ENCODE measurements around the gene BPIFB3.

The BPIFB3 gene

GRCh38 chr20:33063271-33063670 lies 9.6 kb downstream of the BPIFB3 start:
- Histone ChIP-seq H3K36me3 (ENCODE audit: control insufficient read depth, insufficient read depth, low read length) (no peaks in the 10 kb centered on the region), H3K4me3 (ENCODE audit: low read length) (no peak overlapping the region), H3K4me1 (ENCODE audit: control insufficient read depth, insufficient read depth, low read length) (no peaks in the 10 kb centered on the region), H3K27me3 (ENCODE audit: control insufficient read depth, insufficient read depth, low read length) (no peaks in the 10 kb centered on the region), H3K9ac (ENCODE audit: low read length) (no peak overlapping the region), H3K27ac (ENCODE audit: low read depth, low read length) (no peak overlapping the region)

GRCh38 chr20:33064572-33065287 lies 11.0 kb downstream of the BPIFB3 start:
- H3K27me3 ChIP-seq (ENCODE audit: control insufficient read depth, insufficient read depth, low read length), result no peaks in the 10 kb centered on the region
- H3K27ac ChIP-seq (ENCODE audit: low read depth, low read length), result no peak overlapping the region
- no peak overlapping the region for H3K9ac ChIP-seq (ENCODE audit: low read length)
- H3K4me1 ChIP-seq (ENCODE audit: control insufficient read depth, insufficient read depth, low read length), result no peaks in the 10 kb centered on the region
- no peak overlapping the region for H3K4me3 ChIP-seq (ENCODE audit: low read length)
- no peaks in the 10 kb centered on the region for H3K36me3 ChIP-seq (ENCODE audit: control insufficient read depth, insufficient read depth, low read length)

GRCh38 chr20:33065785-33066184 lies 12.1 kb downstream of the BPIFB3 start:
- H3K9ac ChIP-seq (ENCODE audit: low read length), result no peak overlapping the region
- H3K27me3 ChIP-seq (ENCODE audit: control insufficient read depth, insufficient read depth, low read length), result no peaks in the 10 kb centered on the region
- H3K4me1 ChIP-seq (ENCODE audit: control insufficient read depth, insufficient read depth, low read length), result no peaks in the 10 kb centered on the region
- no peaks in the 10 kb centered on the region for H3K36me3 ChIP-seq (ENCODE audit: control insufficient read depth, insufficient read depth, low read length)
- H3K27ac ChIP-seq (ENCODE audit: low read depth, low read length), result no peak overlapping the region
- H3K4me3 ChIP-seq (ENCODE audit: low read length), result no peak overlapping the region

DNA sequence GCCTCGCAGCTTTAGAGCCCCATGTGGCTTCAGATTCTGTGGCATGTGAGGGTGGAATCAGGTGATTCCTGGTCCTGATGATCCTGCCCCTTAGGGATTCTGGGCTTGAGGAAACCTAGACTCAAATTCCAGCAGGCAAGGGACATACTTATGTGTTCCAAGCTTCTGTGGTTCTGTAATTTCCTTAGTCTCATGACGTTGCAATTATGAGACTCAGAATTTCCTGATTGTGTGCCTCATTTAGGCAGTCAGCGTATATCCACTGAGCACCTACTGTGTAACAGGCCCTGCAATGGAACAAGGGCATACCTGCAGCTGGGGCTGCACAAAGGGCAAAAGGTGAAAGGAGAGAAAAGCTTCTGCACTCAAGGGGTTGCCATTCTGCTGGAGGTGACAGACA lies 14.1 kb downstream of the BPIFB3 start:
- Histone ChIP-seq H3K27ac (ENCODE audit: low read depth, low read length) (no peak overlapping the region), H3K4me3 (ENCODE audit: low read length) (no peak overlapping the region), H3K36me3 (ENCODE audit: control insufficient read depth, insufficient read depth, low read length) (no peaks in the 10 kb centered on the region), H3K9ac (ENCODE audit: low read length) (no peak overlapping the region), H3K4me1 (ENCODE audit: control insufficient read depth, insufficient read depth, low read length) (no peaks in the 10 kb centered on the region), H3K27me3 (ENCODE audit: control insufficient read depth, insufficient read depth, low read length) (no peaks in the 10 kb centered on the region)

DNA sequence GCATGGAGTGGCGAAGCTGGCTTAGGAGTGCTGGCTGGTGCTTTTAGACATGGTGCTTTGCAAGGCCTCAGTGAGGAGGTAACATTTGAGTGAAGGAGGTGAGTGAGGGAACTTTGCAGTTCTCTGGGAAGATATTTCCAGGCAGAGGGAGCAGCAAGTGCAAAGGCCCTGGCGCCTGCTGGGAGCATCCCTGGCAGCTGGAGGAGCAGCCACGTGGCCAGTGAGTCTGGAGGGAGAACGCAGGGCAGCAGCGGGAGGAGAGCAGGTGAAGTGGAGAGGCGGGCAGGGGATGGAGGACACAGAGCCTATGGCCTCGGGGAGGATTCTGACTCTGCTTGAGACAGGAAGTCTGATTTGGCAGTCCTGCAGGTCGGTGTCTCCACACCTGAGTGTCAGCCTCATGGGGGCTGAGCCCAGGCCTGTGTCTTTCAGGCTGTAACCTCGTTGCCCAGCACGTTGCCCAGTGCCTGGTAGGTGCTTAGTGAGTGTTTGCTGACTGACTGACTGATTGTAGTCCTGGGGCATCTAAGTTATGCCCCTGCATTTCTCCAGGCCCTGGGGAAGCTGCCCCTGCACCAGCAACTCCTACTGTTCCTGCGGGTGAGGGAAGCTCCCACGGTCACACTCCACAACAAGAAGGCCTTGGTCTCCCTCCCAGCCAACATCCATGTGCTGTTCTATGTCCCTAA lies 14.7 kb downstream of the BPIFB3 start:
- H3K27ac ChIP-seq (ENCODE audit: low read depth, low read length), result no peak overlapping the region
- H3K27me3 ChIP-seq (ENCODE audit: control insufficient read depth, insufficient read depth, low read length), result no peaks in the 10 kb centered on the region
- H3K4me1 ChIP-seq (ENCODE audit: control insufficient read depth, insufficient read depth, low read length), result no peaks in the 10 kb centered on the region

DNA sequence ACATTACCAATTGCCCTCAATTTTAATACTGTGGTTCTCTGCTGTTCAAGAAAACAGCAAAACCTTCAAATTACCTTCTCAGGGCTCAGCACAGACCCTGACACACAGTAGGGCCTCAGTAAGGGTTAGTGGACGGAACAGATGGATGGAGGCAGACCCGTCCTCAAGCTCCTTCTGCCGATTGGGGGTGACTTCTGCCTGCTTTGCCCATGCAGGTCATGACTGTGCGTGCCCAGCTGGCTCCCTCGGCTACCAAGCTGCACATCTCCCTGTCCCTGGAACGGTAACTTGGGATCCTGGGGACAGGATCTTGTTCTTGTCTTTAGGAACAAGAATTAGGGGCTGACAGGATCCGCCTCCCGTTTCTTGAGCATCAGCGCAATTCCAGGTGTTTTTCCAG lies 16.0 kb downstream of the BPIFB3 start:
- no peaks in the 10 kb centered on the region for H3K4me1 ChIP-seq (ENCODE audit: control insufficient read depth, insufficient read depth, low read length)
- no peak overlapping the region for H3K4me3 ChIP-seq (ENCODE audit: low read length)
- no peak overlapping the region for H3K9ac ChIP-seq (ENCODE audit: low read length)
- H3K36me3 ChIP-seq (ENCODE audit: control insufficient read depth, insufficient read depth, low read length), result no peaks in the 10 kb centered on the region
- H3K27me3 ChIP-seq (ENCODE audit: control insufficient read depth, insufficient read depth, low read length), result no peaks in the 10 kb centered on the region
- no peak overlapping the region for H3K27ac ChIP-seq (ENCODE audit: low read depth, low read length)

More for the DNA sequence above, 14.7 kb downstream of the BPIFB3 start:
- Histone ChIP-seq H3K9ac (ENCODE audit: low read length) (no peak overlapping the region), H3K4me3 (ENCODE audit: low read length) (no peak overlapping the region), H3K36me3 (ENCODE audit: control insufficient read depth, insufficient read depth, low read length) (no peaks in the 10 kb centered on the region)

DNA sequence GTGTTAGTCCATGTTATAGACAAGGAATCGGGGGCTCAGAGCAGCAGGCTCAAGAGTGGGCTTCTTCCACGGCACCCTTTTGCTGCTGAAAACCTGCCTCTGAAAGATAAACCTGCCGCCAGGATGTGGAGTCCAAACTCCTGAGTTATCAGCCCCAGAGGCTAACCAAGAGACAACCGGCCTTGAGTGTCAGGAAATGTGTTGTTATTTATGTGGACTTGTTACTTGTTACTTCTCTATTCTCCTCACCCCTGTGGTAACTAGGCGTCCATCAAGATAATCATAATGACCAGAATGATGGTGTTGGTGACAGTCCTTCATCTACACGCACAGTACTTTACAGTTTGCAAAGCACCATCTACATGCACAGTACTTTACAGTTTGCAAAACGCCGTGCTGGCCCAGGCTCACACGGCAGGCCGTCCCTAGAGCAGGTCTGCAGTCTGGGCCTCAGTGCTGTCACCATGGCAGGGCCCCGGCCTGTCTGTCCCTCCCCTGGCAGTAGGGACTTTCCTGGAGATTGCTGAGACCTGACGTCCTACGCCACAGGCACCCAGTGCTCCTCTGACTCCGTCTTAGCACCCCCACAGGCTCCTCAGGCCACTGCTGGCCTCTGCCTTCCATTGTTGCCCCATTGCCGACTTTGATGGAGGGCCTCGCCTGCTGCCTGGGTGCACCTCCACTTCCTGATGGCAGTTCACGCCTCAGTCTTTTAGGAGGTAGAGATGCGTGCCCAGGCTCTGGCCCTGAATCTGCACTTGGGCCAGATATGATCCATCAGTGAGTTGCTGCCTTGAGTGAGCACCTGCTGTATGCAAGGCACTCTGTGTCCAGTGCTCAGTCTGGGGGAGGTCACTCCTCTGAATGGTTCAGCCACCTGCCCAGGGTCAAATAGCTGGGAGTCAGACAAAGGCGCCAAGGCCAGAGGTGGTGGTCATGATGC lies 16.7 kb downstream of the BPIFB3 start:
- Histone ChIP-seq H3K36me3 (ENCODE audit: control insufficient read depth, insufficient read depth, low read length) (no peaks in the 10 kb centered on the region), H3K9ac (ENCODE audit: low read length) (no peak overlapping the region), H3K4me3 (ENCODE audit: low read length) (no peak overlapping the region), H3K27me3 (ENCODE audit: control insufficient read depth, insufficient read depth, low read length) (no peaks in the 10 kb centered on the region), H3K27ac (ENCODE audit: low read depth, low read length) (no peak overlapping the region), H3K4me1 (ENCODE audit: control insufficient read depth, insufficient read depth, low read length) (no peaks in the 10 kb centered on the region)

- no peaks in the 10 kb centered on the region for H3K4me1 ChIP-seq (ENCODE audit: control insufficient read depth, insufficient read depth, low read length)
- H3K9ac ChIP-seq (ENCODE audit: low read length), result no peak overlapping the region
- no peaks in the 10 kb centered on the region for H3K36me3 ChIP-seq (ENCODE audit: control insufficient read depth, insufficient read depth, low read length)
- H3K27ac ChIP-seq (ENCODE audit: low read depth, low read length), result no peak overlapping the region
- H3K4me3 ChIP-seq (ENCODE audit: low read length), result no peak overlapping the region
- no peaks in the 10 kb centered on the region for H3K27me3 ChIP-seq (ENCODE audit: control insufficient read depth, insufficient read depth, low read length)
Observed at GRCh38 chr20:33071198-33071597, 17.5 kb downstream of the BPIFB3 start.

DNA sequence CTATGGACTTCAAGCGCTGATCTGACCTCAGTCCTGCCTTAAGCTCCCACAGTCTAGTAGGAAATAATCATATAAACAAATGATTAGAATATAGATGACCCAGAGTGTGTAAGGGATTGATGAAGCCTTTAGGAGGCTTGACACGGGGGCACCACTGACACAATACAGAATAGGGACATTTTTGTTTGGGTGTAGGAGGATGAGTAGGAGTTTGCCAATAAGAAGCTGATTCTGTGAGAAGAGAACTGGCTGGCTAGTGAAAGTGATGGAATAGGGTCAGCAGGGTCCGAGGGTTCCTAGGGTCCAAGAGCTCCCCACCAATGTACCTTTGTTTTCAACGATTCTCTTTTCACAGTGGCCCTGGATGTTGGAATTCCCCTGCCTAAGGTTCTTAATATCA lies 18.7 kb downstream of the BPIFB3 start:
- no peaks in the 10 kb centered on the region for H3K4me1 ChIP-seq (ENCODE audit: control insufficient read depth, insufficient read depth, low read length)
- no peak overlapping the region for H3K4me3 ChIP-seq (ENCODE audit: low read length)
- H3K27me3 ChIP-seq (ENCODE audit: control insufficient read depth, insufficient read depth, low read length), result no peaks in the 10 kb centered on the region
- no peak overlapping the region for H3K27ac ChIP-seq (ENCODE audit: low read depth, low read length)
- H3K36me3 ChIP-seq (ENCODE audit: control insufficient read depth, insufficient read depth, low read length), result no peaks in the 10 kb centered on the region
- H3K9ac ChIP-seq (ENCODE audit: low read length), result no peak overlapping the region

- Histone ChIP-seq H3K9ac (ENCODE audit: low read length) (no peak overlapping the region), H3K4me1 (ENCODE audit: control insufficient read depth, insufficient read depth, low read length) (no peaks in the 10 kb centered on the region), H3K36me3 (ENCODE audit: control insufficient read depth, insufficient read depth, low read length) (no peaks in the 10 kb centered on the region), H3K4me3 (ENCODE audit: low read length) (no peak overlapping the region), H3K27me3 (ENCODE audit: control insufficient read depth, insufficient read depth, low read length) (no peaks in the 10 kb centered on the region), H3K27ac (ENCODE audit: low read depth, low read length) (no peak overlapping the region)
Observed at GRCh38 chr20:33072813-33073212, 19.1 kb downstream of the BPIFB3 start.

DNA sequence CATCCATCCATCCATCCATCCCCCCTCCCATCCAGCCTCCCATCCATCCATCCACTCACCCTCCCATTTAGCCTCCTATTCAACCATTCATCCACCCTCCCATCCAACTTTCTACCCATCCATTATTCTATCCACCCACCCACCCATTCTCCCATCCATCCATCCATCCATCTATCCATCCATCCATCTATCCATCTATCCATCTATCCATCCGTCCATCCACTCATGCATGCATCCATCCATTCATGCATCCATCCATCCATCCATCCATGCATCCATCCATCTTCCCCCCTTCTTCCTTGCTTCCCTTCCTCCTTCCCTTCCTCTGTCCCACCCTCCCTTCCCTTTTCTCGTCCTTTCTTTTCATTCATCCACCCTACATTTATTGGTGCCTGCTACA lies 21.0 kb downstream of the BPIFB3 start:
- no peaks in the 10 kb centered on the region for H3K4me1 ChIP-seq (ENCODE audit: control insufficient read depth, insufficient read depth, low read length)
- no peaks in the 10 kb centered on the region for H3K36me3 ChIP-seq (ENCODE audit: control insufficient read depth, insufficient read depth, low read length)
- H3K9ac ChIP-seq (ENCODE audit: low read length), result no peak overlapping the region
- H3K4me3 ChIP-seq (ENCODE audit: low read length), result no peak overlapping the region
- no peak overlapping the region for H3K27ac ChIP-seq (ENCODE audit: low read depth, low read length)
- no peaks in the 10 kb centered on the region for H3K27me3 ChIP-seq (ENCODE audit: control insufficient read depth, insufficient read depth, low read length)

DNA sequence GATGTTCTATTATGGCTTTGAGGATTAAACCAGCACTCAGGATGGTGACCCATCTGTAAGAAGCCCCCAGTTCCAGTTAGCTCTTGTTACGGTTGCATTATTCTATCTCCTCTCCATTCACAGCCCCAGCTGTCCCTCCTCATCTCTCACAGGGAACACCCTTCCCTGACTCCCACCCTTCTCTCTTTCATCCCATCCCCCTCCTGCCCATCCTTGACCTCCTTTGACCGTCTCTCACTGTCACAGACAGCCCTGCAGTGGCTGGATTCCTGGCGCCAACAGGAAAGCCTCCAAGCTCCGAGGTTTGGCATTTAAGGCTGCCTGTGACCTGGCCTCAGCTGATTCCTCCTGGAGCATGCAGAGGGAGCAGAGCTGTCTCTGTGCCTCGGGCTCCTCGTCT lies 21.6 kb downstream of the BPIFB3 start:
- Histone ChIP-seq H3K27me3 (ENCODE audit: control insufficient read depth, insufficient read depth, low read length) (no peaks in the 10 kb centered on the region), H3K4me1 (ENCODE audit: control insufficient read depth, insufficient read depth, low read length) (no peaks in the 10 kb centered on the region), H3K27ac (ENCODE audit: low read depth, low read length) (no peak overlapping the region), H3K4me3 (ENCODE audit: low read length) (no peak overlapping the region), H3K9ac (ENCODE audit: low read length) (no peak overlapping the region), H3K36me3 (ENCODE audit: control insufficient read depth, insufficient read depth, low read length) (no peaks in the 10 kb centered on the region)

All from rectal smooth muscle tissue (tissue), 1 donor.